HG03469 (cell line): ENCODE results near the gene TMX4.

ENCODE experiments used
- ATAC-seq: cut with Tn5 transposase; IDR thresholded peaks from one replicate; pipeline ENCODE4 v1.9.1; 2021; ENCODE audit warnings: mild to moderate bottlenecking, moderate library complexity, moderate number of reproducible peaks; ENCODE audit not compliant: unreplicated experiment

The TMX4 gene

GRCh38 chr20:8020314-8021079 lies 936 bp upstream of the TMX4 start:
- ATAC-seq: peak; percentile 45

GRCh38 chr20:8019998-8020247 lies 362 bp upstream of the TMX4 start:
- ATAC-seq: no peak

- ATAC-seq: peak; percentile 39
Measured at GRCh38 chr20:8018958-8019245, 659 bp downstream of the TMX4 start.

GRCh38 chr20:8012724-8013123 lies 6.8 kb downstream of the TMX4 start:
- no peak for ATAC-seq

GRCh38 chr20:8008733-8009132 lies 10.8 kb downstream of the TMX4 start:
- no peak for ATAC-seq

- ATAC-seq: no peak
Measured at GRCh38 chr20:8007490-8007889, 12.1 kb downstream of the TMX4 start.

- no peak for ATAC-seq
Measured at GRCh38 chr20:8005575-8006366, 13.8 kb downstream of the TMX4 start.

- no peak for ATAC-seq
Measured at GRCh38 chr20:8005033-8005432, 14.5 kb downstream of the TMX4 start.

GRCh38 chr20:8002056-8002455 lies 17.5 kb downstream of the TMX4 start:
- ATAC-seq: no peak

GRCh38 chr20:8000796-8001195 lies 18.8 kb downstream of the TMX4 start:
- ATAC-seq: no peak

- ATAC-seq: no peak
Measured at GRCh38 chr20:7996898-7997297, 22.7 kb downstream of the TMX4 start.

- ATAC-seq: no peak
Measured at GRCh38 chr20:7994809-7995208, 24.8 kb downstream of the TMX4 start.

GRCh38 chr20:7993703-7994102 lies 25.9 kb downstream of the TMX4 start:
- ATAC-seq: no peak

GRCh38 chr20:7993238-7993637 lies 26.3 kb downstream of the TMX4 start:
- no peak for ATAC-seq

GRCh38 chr20:7990385-7990784 lies 29.2 kb downstream of the TMX4 start:
- ATAC-seq: no peak

GRCh38 chr20:7989379-7989778 lies 30.2 kb downstream of the TMX4 start:
- no peak for ATAC-seq

- no peak for ATAC-seq
Measured at GRCh38 chr20:7985916-7986315, 33.6 kb downstream of the TMX4 start.

- ATAC-seq: no peak
Measured at GRCh38 chr20:7984192-7984591, 35.4 kb downstream of the TMX4 start.

GRCh38 chr20:7981374-7981773 lies 38.2 kb downstream of the TMX4 start:
- no peak for ATAC-seq

GRCh38 chr20:7980332-7981046 lies 39.1 kb downstream of the TMX4 start:
- ATAC-seq: peak; percentile 74

GRCh38 chr20:7977709-7978108 lies 41.9 kb downstream of the TMX4 start:
- ATAC-seq: no peak

- ATAC-seq: no peak
Measured at GRCh38 chr20:7975851-7976414, 43.6 kb downstream of the TMX4 start.
